Psoas muscle (tissue), 8 donors: ENCODE data around the gene KAZN. TPM values are rescaled to one million over a fixed set of nuclear protein-coding genes. Genes with fewer than 3 reads are reported as not detected.

ENCODE experiments used
- ATAC-seq, 4 donors: fragments of 200-7000 bp; cut with Tn5 transposase; one replicate each; pipeline ENCODE4 v1.9.1; 2020; ENCODE audit warnings: moderate library complexity in 3 of 4, mild to moderate bottlenecking in 2 of 4
- DNase-seq, 2 donors: peaks; one replicate each; pipeline ENCODE4 v3.0.0-alpha.2; 2020
- H3K27ac ChIP-seq: fragments of 200-600 bp; one replicate; pipeline ENCODE4 v1.8.0; 2022
- H3K27me3 ChIP-seq, 3 donors: fragments of 200-600 bp in 1 of 3; one replicate each; pipeline versions ENCODE4 v1.6.1 to v1.8.0; 2013 to 2022; ENCODE audit warnings: low read length in 2 of 3, mild to moderate bottlenecking in 2 of 3, moderate library complexity in 1 of 3; ENCODE audit not compliant: insufficient read depth in 3 of 3
- H3K36me3 ChIP-seq, 2 donors: fragments of 200-600 bp in 1 of 2; one replicate each; pipeline versions ENCODE4 v1.6.1 to v1.8.0; 2013 to 2022; ENCODE audit warnings: low read depth in 1 of 2, mild to moderate bottlenecking in 1 of 2, moderate library complexity in 1 of 2; ENCODE audit not compliant: insufficient read depth in 1 of 2
- H3K4me1 ChIP-seq: fragments of 200-600 bp; one replicate; pipeline ENCODE4 v1.8.0; 2022
- H3K4me3 ChIP-seq: fragments of 200-600 bp; one replicate; pipeline ENCODE4 v1.8.0; 2022; ENCODE audit warnings: mild to moderate bottlenecking
- H3K9me3 ChIP-seq: fragments of 200-600 bp; one replicate; pipeline ENCODE4 v1.8.0; 2022
- WGBS, 3 donors: extraction: QIAGEN DNeasy Blood & Tissue Kit; methylation state at CpG; one replicate each; pipeline versions ENCODE4 v1.1.6 to v1.1.7; 2013; 5-methylcytosine and 5-hydroxymethylcytosine counted together
- intact Hi-C, 2 donors: fragments of 100-400 bp; cut with DNase I; formaldehyde crosslinking; loops; one replicate each; pipeline versions ENCODE4 v1.11.0 to v1.14.2; 2022
- polyA plus RNA-seq, 3 donors: library from polyadenylated mRNA; stranded (reverse); fragments of 200-250 nt; gene quantifications; one replicate each; pipeline ENCODE4 v1.2.3, GENCODE V29; 2013
- total RNA-seq, 4 donors: library from RNA; stranded (reverse); fragmentation: NEBNext Ultra II Directional in 2 of 4; extraction: Animal tissue kit (Norgen Biotek cat#: 25700) in 2 of 4; gene quantifications; one replicate each; pipeline versions ENCODE4 v1.2.1 to v1.2.4, GENCODE V29; 2021 to 2023
- TF ChIP-seq, protein P1 (sequence below): fragments of 200-600 bp; IDR thresholded peaks from one replicate; pipeline ENCODE4 v1.8.0; 2022; ENCODE audit warnings: antibody characterized with exemption
- donor health status: healthy with polysubstance abuse.
- donor health status: DM: no; HTN: no; CAD: no; lungs with moderate emphysema.
- donor health status: Bipolar disorder and iron deficiency.
- donor health status: healthy.
- donor health status: DM: yes; HTN: yes; CAD: no.
- donor health status: DM: no; HTN: no; CAD: no.
- donor health status: DM: no; HTN: no; CAD: no.
- donor health status: DM: yes; HTN: yes; CAD: no.

The KAZN gene
- total and polyA plus RNA-seq, 7 donors = 0.23 to 2.3 (median 0.97) TPM

DNA sequence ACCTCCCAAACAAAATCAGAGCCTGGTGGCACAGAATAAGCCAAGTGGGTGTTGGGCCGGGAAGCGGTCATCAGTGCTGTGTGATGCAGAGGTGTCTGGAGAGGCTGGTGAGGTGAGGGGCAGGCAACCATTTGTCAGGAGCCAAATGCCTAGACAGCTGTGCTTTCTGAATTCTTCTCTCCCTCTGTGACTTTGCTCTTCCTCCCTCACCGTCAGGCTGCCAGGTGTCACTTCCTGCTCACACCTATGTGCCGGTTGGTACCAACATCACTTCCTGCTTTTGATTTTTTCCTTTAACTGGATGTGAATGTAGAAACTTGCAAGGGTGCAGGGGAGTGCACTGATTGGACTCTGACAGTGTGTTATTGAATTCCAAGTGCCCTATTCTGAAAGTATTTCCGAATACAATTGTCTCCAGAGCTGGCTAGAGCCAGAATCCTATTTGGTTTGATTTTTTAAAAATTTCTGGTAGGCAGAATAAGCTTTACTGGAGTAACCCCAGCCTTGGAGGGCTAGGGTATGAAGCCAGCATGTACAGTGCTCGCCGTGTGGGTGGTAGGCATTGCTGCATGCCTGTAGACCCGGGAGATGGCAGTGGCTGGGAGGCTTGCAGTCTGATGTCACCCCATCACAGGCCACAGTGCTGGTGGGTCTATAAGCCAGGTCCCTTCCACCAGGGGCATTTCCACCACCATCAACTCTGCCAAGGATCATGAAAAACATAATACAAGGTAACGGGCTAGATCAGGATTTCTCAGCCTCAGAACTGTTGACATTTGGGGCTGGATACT lies 210.9 kb downstream of the KAZN start:
- Histone ChIP-seq H3K9me3 (peaks cover 8% of the 10 kb centered on the region), H3K4me3 (no peak overlapping the region), H3K36me3 (no peaks in the 10 kb centered on the region), H3K4me1 (no peaks in the 10 kb centered on the region), H3K27ac (no peak overlapping the region), H3K27me3 (no peaks in the 10 kb centered on the region)
- DNase-seq (no peak), ATAC-seq (no peak)
- intact Hi-C loops = no loop called here
- WGBS, 3 donors = 85 to 87% (median 86%) methylated on average over 9 of the region's 9 CpGs
- TF ChIP-seq, protein P1, sequence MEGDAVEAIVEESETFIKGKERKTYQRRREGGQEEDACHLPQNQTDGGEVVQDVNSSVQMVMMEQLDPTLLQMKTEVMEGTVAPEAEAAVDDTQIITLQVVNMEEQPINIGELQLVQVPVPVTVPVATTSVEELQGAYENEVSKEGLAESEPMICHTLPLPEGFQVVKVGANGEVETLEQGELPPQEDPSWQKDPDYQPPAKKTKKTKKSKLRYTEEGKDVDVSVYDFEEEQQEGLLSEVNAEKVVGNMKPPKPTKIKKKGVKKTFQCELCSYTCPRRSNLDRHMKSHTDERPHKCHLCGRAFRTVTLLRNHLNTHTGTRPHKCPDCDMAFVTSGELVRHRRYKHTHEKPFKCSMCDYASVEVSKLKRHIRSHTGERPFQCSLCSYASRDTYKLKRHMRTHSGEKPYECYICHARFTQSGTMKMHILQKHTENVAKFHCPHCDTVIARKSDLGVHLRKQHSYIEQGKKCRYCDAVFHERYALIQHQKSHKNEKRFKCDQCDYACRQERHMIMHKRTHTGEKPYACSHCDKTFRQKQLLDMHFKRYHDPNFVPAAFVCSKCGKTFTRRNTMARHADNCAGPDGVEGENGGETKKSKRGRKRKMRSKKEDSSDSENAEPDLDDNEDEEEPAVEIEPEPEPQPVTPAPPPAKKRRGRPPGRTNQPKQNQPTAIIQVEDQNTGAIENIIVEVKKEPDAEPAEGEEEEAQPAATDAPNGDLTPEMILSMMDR = no peak

DNA sequence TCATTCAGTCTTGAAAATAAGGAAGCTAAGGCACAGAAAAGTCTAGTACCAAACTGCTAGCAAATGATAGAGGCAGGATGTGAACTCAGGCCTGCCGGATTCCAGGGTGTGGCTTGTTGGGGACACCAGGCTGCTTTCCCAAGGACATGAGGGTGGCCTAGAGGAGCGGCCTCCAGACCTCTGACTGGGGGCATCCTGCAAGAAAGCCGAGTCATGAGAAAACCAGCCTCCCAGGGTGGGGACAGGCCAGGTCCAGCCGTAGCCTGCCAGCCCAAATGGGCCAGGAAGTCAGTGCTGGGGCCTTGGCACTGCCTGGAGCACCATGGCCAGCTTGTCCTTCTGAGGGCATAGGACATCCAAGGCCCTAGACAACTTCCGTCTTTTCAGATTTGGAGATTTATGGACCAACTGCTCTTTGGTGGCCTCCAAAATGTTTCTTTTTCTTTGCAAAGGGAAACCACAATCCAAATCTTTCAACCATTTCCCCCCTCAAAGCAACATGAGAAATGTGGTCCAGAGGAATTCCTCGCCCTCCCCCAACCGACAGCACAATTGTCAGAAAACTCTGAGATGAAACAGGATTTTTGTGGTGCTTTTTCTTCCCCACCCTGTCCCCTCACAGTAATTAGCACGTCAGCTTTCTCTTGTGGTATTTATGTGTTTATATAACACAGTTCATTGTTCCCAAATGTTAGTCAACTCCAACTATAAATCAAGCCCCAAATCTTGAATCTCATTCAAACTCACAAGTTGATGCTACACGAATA lies 212.3 kb downstream of the KAZN start:
- H3K27me3 ChIP-seq = no peaks in the 10 kb centered on the region
- ATAC-seq (no peak), DNase-seq (no peak)
- TF ChIP-seq, protein P1 = no peak
- peaks cover 8% of the 10 kb centered on the region for H3K9me3 ChIP-seq
- 55 to 66% (median 61%) methylated on average over 9 of the region's 9 CpGs for WGBS, 3 donors
- no peaks in the 10 kb centered on the region for H3K36me3 ChIP-seq
- H3K4me1 ChIP-seq = no peaks in the 10 kb centered on the region
- H3K27ac ChIP-seq = no peak overlapping the region
- H3K4me3 ChIP-seq = no peak overlapping the region
- intact Hi-C loops = no loop called here

DNA sequence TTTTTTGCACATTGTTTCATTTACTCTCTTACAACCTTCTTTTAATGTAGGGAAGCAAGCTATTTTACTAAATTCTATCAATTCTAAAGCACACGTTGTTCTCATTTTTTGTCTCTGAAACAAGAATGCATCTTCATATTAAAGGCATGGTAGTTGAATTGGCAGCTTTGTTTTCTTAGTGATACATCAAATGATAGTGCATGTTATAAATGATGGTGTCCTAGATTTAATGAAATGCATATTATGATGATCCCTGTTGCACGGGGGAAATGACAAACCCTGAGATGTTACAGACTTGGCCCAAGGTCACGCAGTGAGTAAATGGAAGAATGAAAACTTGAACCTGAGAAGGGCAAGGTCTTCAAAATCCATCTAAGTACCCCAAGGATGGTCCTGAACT lies 213.1 kb downstream of the KAZN start:
- no peak for ATAC-seq
- no peak overlapping the region for H3K4me3 ChIP-seq
- TF ChIP-seq, protein P1 = no peak
- 61 to 68% (median 65%) methylated on average over 3 of the region's 3 CpGs for WGBS, 3 donors
- no peaks in the 10 kb centered on the region for H3K4me1 ChIP-seq
- no peak overlapping the region for H3K27ac ChIP-seq
- H3K9me3 ChIP-seq = peaks cover 7% of the 10 kb centered on the region
- H3K27me3 ChIP-seq = no peaks in the 10 kb centered on the region
- DNase-seq = no peak
- H3K36me3 ChIP-seq = no peaks in the 10 kb centered on the region
- intact Hi-C loops = no loop called here

DNA sequence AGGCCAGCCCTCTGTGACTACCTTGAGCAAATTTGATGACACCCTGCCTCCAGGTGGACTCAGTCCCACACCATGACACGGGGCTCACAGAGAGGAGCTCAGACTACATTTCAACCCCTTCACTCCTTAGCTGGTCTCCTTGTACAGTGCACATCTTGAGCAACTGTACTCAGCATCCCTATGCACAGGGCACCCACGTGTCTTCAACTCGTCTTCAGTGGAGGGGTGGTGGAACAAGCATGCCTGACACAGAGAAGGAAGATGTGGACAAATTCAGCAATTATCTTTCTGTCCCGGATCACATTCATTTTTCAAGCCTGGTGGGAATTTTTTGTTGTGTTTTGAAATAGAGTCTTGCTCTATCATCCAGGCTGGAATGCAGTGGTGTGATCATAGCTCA lies 213.7 kb downstream of the KAZN start:
- H3K9me3 ChIP-seq = peaks cover under 1% of the 10 kb centered on the region
- ATAC-seq (no peak), DNase-seq (no peak)
- no peaks in the 10 kb centered on the region for H3K27me3 ChIP-seq
- no peaks in the 10 kb centered on the region for H3K4me1 ChIP-seq
- 90 to 92% (median 91%) methylated on average over 4 of the region's 4 CpGs for WGBS, 3 donors
- intact Hi-C loops = no loop called here
- H3K27ac ChIP-seq = no peak overlapping the region
- H3K4me3 ChIP-seq = no peak overlapping the region
- H3K36me3 ChIP-seq = no peaks in the 10 kb centered on the region
- TF ChIP-seq, protein P1 = no peak
